Fibroblast of peridontal ligament (primary cell): Measurements from ENCODE around the gene CCDC85C.

ENCODE experiments used
- DNase-seq: peaks from one replicate; pipeline ENCODE4 v3.0.0-alpha.2; 2010; ENCODE audit errors: extremely low read depth

Gene CCDC85C

GRCh38 chr14:99556134-99556791 is 47.7 kb downstream of the CCDC85C start:
- DNase-seq, result no peak

GRCh38 chr14:99554757-99555531 is 49.1 kb downstream of the CCDC85C start:
- DNase-seq, result no peak

- DNase-seq, result no peak
Measured at GRCh38 chr14:99554184-99554583, 49.8 kb downstream of the CCDC85C start.

GRCh38 chr14:99552572-99553216 is 51.3 kb downstream of the CCDC85C start:
- no peak for DNase-seq

- no peak for DNase-seq
Measured at GRCh38 chr14:99552021-99552553, 51.9 kb downstream of the CCDC85C start.

GRCh38 chr14:99551034-99551922 is 52.7 kb downstream of the CCDC85C start:
- no peak for DNase-seq

GRCh38 chr14:99550387-99550992 is 53.5 kb downstream of the CCDC85C start:
- no peak for DNase-seq

GRCh38 chr14:99549684-99550083 is 54.3 kb downstream of the CCDC85C start:
- DNase-seq, result no peak

GRCh38 chr14:99548871-99549515 is 55.0 kb downstream of the CCDC85C start:
- no peak for DNase-seq

- no peak for DNase-seq
Measured at GRCh38 chr14:99548255-99548654, 55.8 kb downstream of the CCDC85C start.

GRCh38 chr14:99546234-99546879 is 57.6 kb downstream of the CCDC85C start:
- DNase-seq, result no peak

- no peak for DNase-seq
Measured at GRCh38 chr14:99545586-99545985, 58.4 kb downstream of the CCDC85C start.

- no peak for DNase-seq
Measured at GRCh38 chr14:99544991-99545390, 59.0 kb downstream of the CCDC85C start.

- DNase-seq, result no peak
Measured at GRCh38 chr14:99543985-99544384, 60.0 kb downstream of the CCDC85C start.

- no peak for DNase-seq
Measured at GRCh38 chr14:99543370-99543769, 60.6 kb downstream of the CCDC85C start.

GRCh38 chr14:99542566-99542965 is 61.4 kb downstream of the CCDC85C start:
- DNase-seq, result no peak

- DNase-seq, result no peak
Measured at GRCh38 chr14:99541677-99542470, 62.1 kb downstream of the CCDC85C start.

GRCh38 chr14:99541211-99541610 is 62.8 kb downstream of the CCDC85C start:
- no peak for DNase-seq
